ENCODE data around the gene TMPRSS5. TPM values are rescaled to one million over a fixed set of nuclear protein-coding genes. Genes with fewer than 3 reads are reported as not detected.
A peak's percentile ranks its signal among the peaks of the same experiment; 100 is the strongest.
"Not testable (repeated sequence)": the region's sequence is repeated elsewhere in the genome, so short reads cannot be mapped to it uniquely, and the experiment has no call there.

Gene TMPRSS5
- polyA plus RNA-seq, 4 donors = 0.60 to 1.8 (median 1.2) TPM

DNA sequence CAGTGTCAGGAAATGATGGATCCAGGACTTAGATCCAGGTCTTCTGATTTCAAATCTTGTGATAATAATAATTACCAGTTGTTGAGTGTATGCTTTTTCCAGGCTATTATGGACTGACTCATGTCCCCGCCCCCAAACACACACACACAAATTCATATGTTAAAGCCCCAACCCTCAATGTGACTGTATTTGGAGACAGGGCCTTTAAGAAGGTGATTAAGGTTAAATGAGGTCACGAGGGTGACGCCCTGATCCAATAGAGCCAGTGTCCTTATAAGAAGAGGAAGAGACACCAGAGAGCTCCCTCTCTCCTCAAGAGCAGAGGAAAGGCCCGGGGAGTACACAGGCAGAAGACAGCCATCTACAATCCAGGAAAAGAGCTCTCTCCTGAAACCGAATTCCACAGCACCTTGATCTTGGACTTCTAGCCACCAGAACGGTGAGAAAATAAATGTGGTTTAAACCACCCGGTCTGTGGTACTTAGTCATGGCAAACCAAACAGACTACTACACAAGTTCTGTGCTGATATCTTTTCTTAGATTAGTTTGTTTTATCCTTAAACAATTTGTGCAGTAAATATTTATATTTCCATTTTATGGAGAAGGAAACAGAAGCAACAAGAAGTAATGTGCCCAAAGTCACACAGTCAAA lies 8.2 kb downstream of the TMPRSS5 start:
- no peak for DNase-seq (ENCODE audit: low read depth in 4 of 4, low spot score in 3 of 4)

GRCh38 chr11:113697111-113697510 lies 9.0 kb downstream of the TMPRSS5 start:
- no peak for DNase-seq (ENCODE audit: low read depth in 4 of 4, low spot score in 3 of 4)

DNA sequence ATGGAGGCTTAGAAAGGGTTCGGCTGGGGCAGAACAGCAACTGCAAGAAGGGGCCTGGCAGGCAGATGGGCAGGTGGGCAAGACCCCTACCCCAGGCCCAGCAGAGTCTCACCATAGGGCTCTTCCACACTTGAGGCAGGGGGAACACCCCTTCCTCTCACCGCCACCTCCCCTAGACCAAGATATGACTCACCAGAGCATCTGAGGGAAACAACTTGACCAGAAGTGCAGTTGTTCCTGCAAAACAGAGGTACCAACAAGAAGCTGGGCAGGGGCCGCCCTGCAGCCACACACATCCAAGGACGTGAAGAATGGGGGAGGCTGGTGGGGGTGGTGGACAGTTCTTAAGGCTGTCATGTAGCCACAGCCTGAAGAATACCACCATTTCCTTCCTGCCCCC lies 10.9 kb downstream of the TMPRSS5 start:
- DNase-seq (ENCODE audit: low read depth in 4 of 4, low spot score in 3 of 4) = no peak

DNA sequence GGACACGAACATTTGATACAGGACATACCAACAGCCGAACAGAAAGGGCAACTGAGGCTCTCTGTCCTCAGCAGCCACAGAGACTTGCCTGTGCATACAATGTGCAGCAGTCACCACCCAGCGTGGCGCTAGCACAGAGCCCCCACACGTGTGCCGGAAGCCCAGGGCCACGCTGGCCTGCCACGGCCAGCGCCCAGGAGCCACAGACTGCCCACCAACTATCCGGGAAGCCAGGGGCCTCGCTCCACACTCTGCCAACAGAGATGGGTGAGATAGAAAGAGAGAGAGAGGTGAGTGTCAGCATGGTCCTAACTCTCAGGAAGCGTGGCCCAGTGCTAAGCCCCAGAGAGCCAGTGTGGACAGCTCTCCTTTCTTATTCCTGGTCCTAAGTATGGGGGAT lies 11.7 kb downstream of the TMPRSS5 start:
- no peak for DNase-seq (ENCODE audit: low read depth in 4 of 4, low spot score in 3 of 4)

GRCh38 chr11:113693030-113693429 lies 13.1 kb downstream of the TMPRSS5 start:
- no peak for DNase-seq (ENCODE audit: low read depth in 4 of 4, low spot score in 3 of 4)

DNA sequence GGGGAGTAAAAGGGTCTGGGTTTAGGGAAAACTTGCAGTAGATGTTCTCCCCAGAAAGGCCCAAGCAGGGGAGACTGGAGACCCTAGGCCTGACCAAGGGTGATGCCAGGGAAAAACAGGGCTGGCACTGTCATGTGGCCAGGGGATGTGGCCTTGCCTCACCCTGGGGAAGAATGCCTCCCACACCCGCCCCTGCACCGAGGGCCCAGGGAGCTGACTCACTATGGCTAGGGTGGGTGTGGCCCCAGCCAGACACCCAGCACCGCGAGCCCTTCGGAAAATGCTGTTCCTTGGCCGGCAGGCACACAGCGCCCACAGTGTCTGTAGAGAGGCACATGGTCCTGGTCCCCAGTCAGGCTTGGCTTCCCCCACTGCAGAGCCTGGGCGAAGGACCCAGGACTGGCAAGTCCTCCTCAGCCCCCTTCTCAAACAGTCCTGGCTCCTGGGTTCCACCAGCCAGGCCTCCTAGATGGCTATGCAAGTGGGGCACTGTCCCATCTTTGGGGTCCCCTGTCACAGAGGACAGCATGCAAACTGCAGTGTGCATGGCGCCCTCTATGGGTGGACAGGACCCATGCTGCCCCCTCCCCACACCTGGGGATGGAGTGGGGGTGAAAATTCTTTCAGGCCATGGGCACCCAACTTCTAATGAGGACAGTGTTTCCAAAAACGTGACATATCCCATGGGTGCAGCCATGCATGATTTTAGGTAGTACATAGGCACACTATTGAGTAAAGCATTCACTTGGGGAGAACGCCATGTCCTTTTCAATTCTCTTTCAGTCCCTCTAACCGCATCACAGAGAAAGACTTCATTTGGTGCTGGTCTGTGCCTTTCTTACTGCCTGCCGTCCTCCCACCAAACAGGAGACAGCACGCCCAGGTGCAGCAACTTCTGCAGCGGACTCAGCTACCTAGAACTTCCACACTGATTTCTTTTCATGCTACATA lies 15.2 kb downstream of the TMPRSS5 start:
- no peak for DNase-seq (ENCODE audit: low read depth in 4 of 4, low spot score in 3 of 4)

DNA sequence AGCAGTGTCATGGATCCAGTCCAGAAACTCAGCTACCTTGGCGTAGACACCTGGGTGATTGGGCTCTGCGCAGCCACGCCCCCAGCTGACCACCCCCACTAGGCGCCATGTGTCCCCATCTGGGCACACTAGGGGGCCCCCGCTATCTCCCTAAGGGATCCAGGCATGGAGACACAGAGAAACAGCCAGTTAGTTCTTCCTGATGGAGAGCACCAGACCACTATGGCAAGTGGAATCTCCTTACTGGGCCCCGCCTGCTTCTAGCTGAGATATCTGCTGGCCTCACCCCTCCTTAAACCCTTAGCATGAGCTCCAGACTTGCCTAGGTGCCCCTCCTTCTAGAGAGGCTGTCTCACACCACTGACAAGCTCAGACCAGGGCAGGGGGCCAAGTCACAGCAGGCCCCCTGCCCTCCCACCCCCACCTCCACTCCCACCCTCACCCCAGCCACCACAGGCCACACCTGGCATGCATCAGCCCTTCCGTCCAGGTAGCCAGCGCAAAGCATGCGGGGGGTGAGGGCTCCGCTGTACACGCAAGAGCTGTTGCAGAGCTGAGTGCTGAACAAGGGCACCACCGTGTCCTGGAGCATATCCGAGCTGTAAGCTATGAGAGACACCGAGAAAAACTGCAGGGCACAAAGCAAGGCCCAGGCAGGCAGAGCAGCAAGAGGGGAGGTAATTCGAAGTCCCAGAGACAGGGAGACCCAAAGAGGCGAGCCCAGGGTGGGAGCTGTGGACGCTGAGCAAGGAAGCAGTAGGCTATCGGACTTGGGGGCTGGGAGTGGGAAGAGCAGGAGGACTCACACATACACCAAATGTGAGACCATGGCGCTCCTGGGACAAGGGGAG lies 16.1 kb downstream of the TMPRSS5 start:
- no peak for DNase-seq (ENCODE audit: low read depth in 4 of 4, low spot score in 3 of 4)

DNA sequence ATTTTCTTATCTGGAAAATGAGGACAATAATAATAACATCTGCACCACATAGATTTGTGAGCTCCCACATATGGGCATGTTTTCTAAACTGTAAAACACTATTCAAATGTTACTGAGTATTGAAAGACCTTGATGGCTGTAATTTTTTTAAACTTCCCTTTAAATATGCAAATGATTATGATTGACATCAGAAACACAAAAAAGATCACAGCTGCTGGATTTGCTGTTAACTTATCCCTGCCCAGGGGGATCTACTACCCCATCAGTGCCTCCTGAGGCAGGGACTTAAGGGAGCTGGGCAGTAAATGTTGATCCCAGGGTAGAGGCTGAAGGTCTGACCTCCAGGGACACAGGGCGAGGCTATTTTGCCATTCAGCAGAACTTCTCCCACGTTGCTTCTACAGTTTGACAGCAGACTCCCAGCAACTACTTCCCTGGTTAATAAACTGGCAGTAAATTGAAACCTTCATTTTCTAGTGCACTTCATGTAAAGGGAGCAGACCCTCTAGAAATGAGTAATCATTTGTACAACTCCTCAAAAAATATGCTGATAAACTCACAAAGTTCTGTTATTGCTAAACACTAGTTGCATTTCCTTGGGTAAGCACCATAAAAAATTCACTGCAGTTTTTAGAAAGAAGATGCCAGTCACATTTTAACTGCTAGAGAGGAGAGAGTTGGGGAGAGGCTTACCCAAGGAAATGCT lies 20.3 kb downstream of the TMPRSS5 start:
- DNase-seq (ENCODE audit: low read depth in 4 of 4, low spot score in 3 of 4) = no peak

- DNase-seq (ENCODE audit: low read depth in 4 of 4, low spot score in 3 of 4) = no peak
These were observed 21.6 kb downstream of the TMPRSS5 start for GRCh38 chr11:113684496-113684895.

DNA sequence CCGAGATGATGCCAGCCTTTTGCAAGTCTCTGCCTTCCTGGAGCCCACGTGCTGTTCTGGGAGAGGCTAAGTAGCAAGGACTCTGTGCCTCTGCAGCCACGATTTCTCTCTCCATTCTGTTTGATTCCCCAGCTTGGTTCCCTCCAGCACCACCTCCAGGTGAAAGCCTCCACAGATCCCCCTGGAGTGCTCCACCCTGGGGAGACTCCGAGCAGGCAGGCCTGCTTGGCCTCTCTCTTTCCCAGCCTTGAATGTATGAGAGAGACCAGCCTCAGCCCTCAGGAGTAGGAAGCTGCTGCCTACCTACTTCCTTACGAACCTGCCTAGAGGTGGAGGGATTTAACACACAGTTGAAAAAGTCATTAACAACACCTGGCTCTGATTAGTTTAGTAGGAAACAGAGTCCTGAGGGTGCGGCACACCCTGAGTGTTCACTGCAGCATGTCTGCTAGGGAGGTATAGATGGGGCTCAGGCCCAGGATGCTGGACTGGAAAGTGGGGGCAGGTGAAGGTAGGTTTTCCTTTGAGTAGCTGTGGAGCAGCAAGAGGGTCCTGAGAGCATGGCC lies 22.5 kb downstream of the TMPRSS5 start:
- no peak for DNase-seq (ENCODE audit: low read depth in 4 of 4, low spot score in 3 of 4)

- DNase-seq (ENCODE audit: low read depth in 4 of 4, low spot score in 3 of 4) = peak in 3 of 4 donors; percentile 48 to 71 (median 57)
These were observed 24.2 kb downstream of the TMPRSS5 start for GRCh38 chr11:113681711-113682413.

- DNase-seq (ENCODE audit: low read depth in 4 of 4, low spot score in 3 of 4) = no peak
These were observed 24.8 kb downstream of the TMPRSS5 start for GRCh38 chr11:113681282-113681681.

GRCh38 chr11:113677685-113678084 lies 28.4 kb downstream of the TMPRSS5 start:
- no peak for DNase-seq (ENCODE audit: low read depth in 4 of 4, low spot score in 3 of 4)

GRCh38 chr11:113675565-113675964 lies 30.5 kb downstream of the TMPRSS5 start:
- DNase-seq (ENCODE audit: low read depth in 4 of 4, low spot score in 3 of 4) = peak in 1 of 4 donors; percentile 10

DNA sequence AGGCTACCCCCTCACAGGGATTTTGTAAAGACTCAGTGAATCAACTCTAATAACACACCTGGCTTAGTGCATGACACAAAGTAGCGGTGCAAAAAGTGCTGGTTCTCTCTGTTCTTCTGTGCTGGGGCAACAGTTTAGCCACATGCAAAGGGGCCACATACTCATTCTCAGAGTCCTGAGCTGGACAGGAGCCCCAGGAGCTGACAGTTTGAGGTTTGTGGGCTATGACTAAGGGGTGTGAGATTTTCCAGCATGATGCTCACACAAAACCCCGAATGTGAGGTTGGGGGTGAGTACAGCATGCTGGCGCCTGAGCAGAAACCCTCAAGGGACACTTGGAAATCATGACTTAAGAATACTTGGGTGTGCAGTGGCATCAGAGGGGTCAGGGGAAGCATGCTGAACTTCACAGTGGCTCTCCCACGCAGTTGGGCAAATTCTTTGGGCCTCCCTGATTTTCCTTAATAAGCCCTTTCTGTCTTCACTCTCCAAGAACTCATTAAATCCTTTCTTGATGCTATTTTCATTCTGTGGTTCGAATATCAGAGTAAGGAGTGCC lies 31.0 kb downstream of the TMPRSS5 start:
- no peak for DNase-seq (ENCODE audit: low read depth in 4 of 4, low spot score in 3 of 4)

DNA sequence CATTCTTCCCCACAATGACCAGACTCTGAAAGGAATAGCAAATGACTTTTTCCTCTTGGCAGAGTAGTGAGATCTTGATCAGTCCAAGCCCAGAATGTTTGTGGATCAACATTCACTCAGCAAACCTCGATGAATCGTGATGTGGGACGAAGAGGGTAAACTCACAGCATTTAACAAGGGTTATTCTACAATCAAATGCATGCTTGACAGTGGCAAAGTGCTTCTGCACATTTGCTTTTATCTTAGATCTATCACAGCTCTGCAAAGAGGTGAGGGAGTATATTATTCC lies 31.8 kb downstream of the TMPRSS5 start:
- DNase-seq (ENCODE audit: low read depth in 4 of 4, low spot score in 3 of 4) = no peak

DNA sequence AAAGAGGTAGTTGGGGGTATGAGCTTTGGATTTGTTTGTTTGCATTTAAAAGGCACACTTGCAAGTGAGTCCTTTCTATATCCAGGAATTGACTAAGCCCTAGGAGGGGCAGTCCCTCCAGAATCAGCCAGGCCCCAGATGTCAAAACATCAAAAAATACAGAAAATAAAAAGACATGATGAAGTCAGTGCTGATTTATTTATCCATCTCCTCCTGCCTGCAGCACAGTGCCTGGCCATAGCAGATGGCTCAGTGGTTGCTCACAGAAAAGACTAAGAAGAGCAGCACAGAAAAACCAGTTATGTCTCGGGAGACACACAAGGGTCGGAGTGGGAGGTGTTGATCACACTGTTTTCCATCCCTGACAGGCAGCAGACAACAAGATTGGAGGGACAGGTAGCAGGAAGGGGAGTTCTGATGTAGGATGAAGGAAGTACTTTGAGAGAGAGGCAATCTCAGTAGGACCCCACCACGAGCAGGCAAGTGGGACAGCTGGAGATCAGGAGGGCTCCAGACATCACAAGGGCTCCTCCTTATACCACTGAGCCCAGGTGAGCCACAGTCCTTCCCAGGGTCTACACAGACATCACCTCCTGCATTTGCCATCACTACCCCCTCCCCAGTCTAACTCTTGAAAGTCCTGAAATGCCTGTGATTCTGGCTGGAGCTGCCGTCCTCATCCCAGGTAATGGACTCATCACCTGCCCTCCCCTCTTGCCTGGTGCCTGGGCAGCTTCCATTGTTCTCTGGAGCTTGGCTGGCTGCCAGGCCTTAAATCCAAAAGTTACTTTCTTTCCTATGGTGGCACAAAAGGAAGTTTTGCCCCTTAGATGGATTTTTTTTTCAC lies 32.3 kb downstream of the TMPRSS5 start:
- DNase-seq (ENCODE audit: low read depth in 4 of 4, low spot score in 3 of 4) = no peak

GRCh38 chr11:113671914-113672313 lies 34.2 kb downstream of the TMPRSS5 start:
- DNase-seq (ENCODE audit: low read depth in 4 of 4, low spot score in 3 of 4) = not testable (repeated sequence)
